HCT116 (cell line): Measurements from ENCODE around the gene AMTN. TPM values are rescaled to one million over a fixed set of nuclear protein-coding genes. Genes with fewer than 3 reads are reported as not detected.

Experiments
- ATAC-seq: fragments of 200-7000 bp; cut with Tn5 transposase; 2 replicates; pipeline ENCODE4 v1.9.1; 2020; ENCODE audit warnings: mild to moderate bottlenecking, moderate library complexity
- BruUV-seq: library from RNA; stranded (reverse); fragments of 400-500 nt; replicated peaks from 2 replicates; lab custom pipeline; 2021; lab: Mats Ljungman, UMichigan
- CTCF ChIA-PET: fragments of 300-600 bp; sonication (Branson Sonifier 250); formaldehyde crosslinking; loops from one replicate; lab custom pipeline; 2021; ENCODE audit warnings: antibody characterized with exemption; lab: Charles Lee
- POLR2A ChIA-PET: fragments of 300-600, 350-600 bp; sonication (Branson Sonifier 250); formaldehyde crosslinking; loops from one replicate; lab custom pipeline; 2021; ENCODE audit warnings: antibody characterized with exemption; lab: Charles Lee
- RAD21 ChIA-PET, 2 experiments: fragments of 300-600 bp; sonication (Branson Sonifier 250); formaldehyde crosslinking; loops; one replicate each; lab custom pipeline; 2023; ENCODE audit warnings: low total read pairs in 2 of 2; ENCODE audit not compliant: uncharacterized antibody in 2 of 2, unreplicated experiment in 2 of 2, low non-redundant PET in 1 of 2; lab: Charles Lee
- DNase-seq: peaks from one replicate; pipeline ENCODE4 v3.0.0-alpha.2; 2010; ENCODE audit warnings: low read depth, low spot score
- H2AFZ ChIP-seq: fragments of 200-600 bp; shearing (Covaris generic), sonication (generic); 2 replicates; pipeline ENCODE4 v1.6.1; 2017; ENCODE audit warnings: low read depth, mixed run types, mixed read lengths, antibody characterized with exemption, low read length; ENCODE audit not compliant: poor library complexity, severe bottlenecking
- H3K27ac ChIP-seq: 2 replicates; pipeline ENCODE4 v1.5.1; 2012; ENCODE audit warnings: low read depth, low read length
- H3K27me3 ChIP-seq: fragments of 200-600 bp; sonication (generic); 2 replicates; pipeline ENCODE4 v1.6.1; 2016; ENCODE audit warnings: mixed run types, low read length, mixed read lengths; ENCODE audit not compliant: insufficient read depth
- H3K36me3 ChIP-seq, 2 experiments: fragments of 200-500 bp in 1 of 2; fragments of 200-600 bp in 1 of 2; sonication (Bioruptor generic) in 1 of 2; sonication (generic) in 1 of 2; 2 replicates each; pipeline versions ENCODE4 v1.5.1 to v1.6.1; 2014 to 2016; ENCODE audit warnings: low read length in 2 of 2, inconsistent platforms in 1 of 2, mixed read lengths in 1 of 2, mixed run types in 1 of 2; ENCODE audit not compliant: insufficient read depth in 2 of 2, control insufficient read depth in 1 of 2
- H3K4me1 ChIP-seq, 2 experiments: fragments of 200-600 bp in 1 of 2; sonication (generic) in 1 of 2; 2 replicates each; pipeline versions ENCODE4 v1.5.1 to v1.6.1; 2012 to 2017; ENCODE audit warnings: low read length in 2 of 2, inconsistent platforms in 1 of 2, mild to moderate bottlenecking in 1 of 2, mixed read lengths in 1 of 2, mixed run types in 1 of 2, moderate library complexity in 1 of 2; ENCODE audit not compliant: insufficient read depth in 2 of 2, control insufficient read depth in 1 of 2
- H3K4me2 ChIP-seq: fragments of 200-600 bp; sonication (generic); 2 replicates; pipeline ENCODE4 v1.6.1; 2017; ENCODE audit warnings: mixed run types, low read length, mixed read lengths
- H3K4me3 ChIP-seq, 2 experiments: fragments of 200-600 bp in 1 of 2; sonication (generic) in 1 of 2; replicated peaks in 1 of 2; 2 replicates each; pipeline ENCODE4 v1.5.1; 2011 to 2016; ENCODE audit warnings: low read length in 2 of 2, control low read depth in 1 of 2, low read depth in 1 of 2, mild to moderate bottlenecking in 1 of 2, mixed read lengths in 1 of 2, mixed run types in 1 of 2
- H3K79me2 ChIP-seq: fragments of 200-600 bp; sonication (generic); 2 replicates; pipeline ENCODE4 v1.6.1; 2017; ENCODE audit warnings: mild to moderate bottlenecking, mixed run types, low read length, moderate library complexity, mixed read lengths; ENCODE audit not compliant: insufficient read depth
- H3K9ac ChIP-seq: fragments of 200-600 bp; sonication (generic); 2 replicates; pipeline ENCODE4 v1.6.1; 2016; ENCODE audit warnings: low read length, mixed read lengths
- H3K9me2 ChIP-seq: fragments of 200-600 bp; sonication (generic), shearing (Covaris generic); 2 replicates; pipeline ENCODE4 v1.6.1; 2017; ENCODE audit warnings: mixed run types, mild to moderate bottlenecking, moderate library complexity; ENCODE audit not compliant: insufficient read depth
- H3K9me3 ChIP-seq, 2 experiments: fragments of 200-500 bp in 1 of 2; fragments of 200-600 bp in 1 of 2; sonication (Bioruptor generic) in 1 of 2; sonication (generic) in 1 of 2; 2 replicates each; pipeline ENCODE4 v1.6.1; 2014 to 2017; ENCODE audit warnings: low read length in 2 of 2, mixed read lengths in 2 of 2, inconsistent platforms in 1 of 2, low read depth in 1 of 2, mild to moderate bottlenecking in 1 of 2, mixed run types in 1 of 2, moderate library complexity in 1 of 2; ENCODE audit not compliant: control insufficient read depth in 1 of 2, insufficient read depth in 1 of 2
- H4K20me1 ChIP-seq: fragments of 200-600 bp; sonication (generic), shearing (Covaris generic); 2 replicates; pipeline ENCODE4 v1.6.1; 2017; ENCODE audit warnings: mixed run types, mild to moderate bottlenecking, moderate library complexity; ENCODE audit not compliant: insufficient read depth
- ATF3 ChIP-seq: IDR thresholded peaks from 2 replicates; pipeline ENCODE4 v1.6.1; 2012
- EGR1 ChIP-seq: IDR thresholded peaks from 2 replicates; pipeline ENCODE4 v1.6.1; 2012; ENCODE audit warnings: low read depth
- EZH2 ChIP-seq: fragments of 200-600 bp; sonication (generic); IDR thresholded peaks from 2 replicates; pipeline ENCODE4 v1.6.1; 2017; ENCODE audit warnings: antibody characterized with exemption, mixed run types
- FOSL1 ChIP-seq: IDR thresholded peaks from 2 replicates; pipeline ENCODE4 v1.6.1; 2012; ENCODE audit warnings: low read depth
- JUND ChIP-seq: IDR thresholded peaks from 2 replicates; pipeline ENCODE4 v1.6.1; 2012
- MAX ChIP-seq: IDR thresholded peaks from 2 replicates; pipeline ENCODE4 v1.6.1; 2012
- POLR2A ChIP-seq: IDR thresholded peaks from 2 replicates; pipeline ENCODE4 v1.7.0; 2011; ENCODE audit warnings: borderline replicate concordance; ENCODE audit not compliant: insufficient read depth, insufficient read length; ENCODE audit errors: extremely low read depth
- REST ChIP-seq: IDR thresholded peaks from 2 replicates; pipeline ENCODE4 v1.6.1; 2012; ENCODE audit warnings: low read depth
- SIN3A ChIP-seq: IDR thresholded peaks from 2 replicates; pipeline ENCODE4 v1.6.1; 2012; ENCODE audit warnings: low read depth
- SP1 ChIP-seq: IDR thresholded peaks from 2 replicates; pipeline ENCODE4 v1.6.1; 2012; ENCODE audit warnings: low read depth
- SRF ChIP-seq: IDR thresholded peaks from 2 replicates; pipeline ENCODE4 v1.6.1; 2012; ENCODE audit warnings: low read depth
- TCF7L2 ChIP-seq: IDR thresholded peaks from 2 replicates; pipeline ENCODE4 v1.7.0; 2011; ENCODE audit warnings: borderline replicate concordance, inconsistent platforms; ENCODE audit not compliant: insufficient read depth, insufficient read length; ENCODE audit errors: extremely low read depth
- YY1 ChIP-seq: IDR thresholded peaks from 2 replicates; pipeline ENCODE4 v1.6.1; 2011; ENCODE audit warnings: low read length, low read depth, moderate library complexity, mild to moderate bottlenecking; ENCODE audit not compliant: insufficient replicate concordance; ENCODE audit errors: extremely low read depth
- ZBTB33 ChIP-seq: IDR thresholded peaks from 2 replicates; pipeline ENCODE4 v1.6.1; 2011; ENCODE audit warnings: mild to moderate bottlenecking, low read length, moderate library complexity; ENCODE audit not compliant: insufficient replicate concordance; ENCODE audit errors: extremely low read depth
- intact Hi-C: fragments of 100-400 bp; cut with micrococcal nuclease; formaldehyde crosslinking; loops from 2 replicates; pipeline ENCODE4 v1.10.0; 2022
- total RNA-seq: library from RNA; stranded (reverse); gene quantifications from one replicate; pipeline ENCODE4 v1.2.1, GENCODE V29; 2021; ENCODE audit not compliant: unreplicated experiment

Gene AMTN
- total RNA-seq, 1 experiment from 2014 or later = not detected

- no peak overlapping the region for H3K4me3 ChIP-seq
- no peaks in the 10 kb centered on the region for H4K20me1 ChIP-seq
- ATAC-seq = no peak
- no peak overlapping the region for H3K9ac ChIP-seq
- H3K9me2 ChIP-seq = no peaks in the 10 kb centered on the region
- H2AFZ ChIP-seq = no peak overlapping the region
- H3K36me3 ChIP-seq = no peaks in the 10 kb centered on the region
- H3K27me3 ChIP-seq = no peaks in the 10 kb centered on the region
- DNase-seq = no peak
- RAD21 ChIA-PET = no interaction called here
- H3K4me2 ChIP-seq = no peak overlapping the region
- no TSS peak for BruUV-seq
- no peaks in the 10 kb centered on the region for H3K9me3 ChIP-seq
- no peak overlapping the region for H3K27ac ChIP-seq
- POLR2A ChIA-PET = no interaction called here
- TF ChIP-seq EGR1 (no peak), SP1 (no peak), MAX (no peak), SIN3A (no peak), REST (no peak), SRF (no peak), TCF7L2 (no peak), POLR2A (no peak), ZBTB33 (no peak), EZH2 (no peak), YY1 (no peak), FOSL1 (no peak), ATF3 (no peak), JUND (no peak)
- intact Hi-C loops = no loop called here
- H3K79me2 ChIP-seq = no peaks in the 10 kb centered on the region
- H3K4me1 ChIP-seq = no peaks in the 10 kb centered on the region
- CTCF ChIA-PET = no interaction called here
Measured at GRCh38 chr4:70530997-70531396, 12.6 kb downstream of the AMTN start.
